IPS-NIHi7 (cell line): ENCODE measurements around the gene HSD17B3.
"Not testable (repeated sequence)": the region's sequence is repeated elsewhere in the genome, so short reads cannot be mapped to it uniquely, and the experiment has no call there.

Experiments used
- DNase-seq: peaks from one replicate; pipeline ENCODE4 v3.0.0; 2012; ENCODE audit warnings: mixed read lengths; ENCODE audit errors: extremely low spot score

Gene HSD17B3

GRCh38 chr9:96236337-96236736 is 65.6 kb downstream of the HSD17B3 start:
- not testable (repeated sequence) for DNase-seq

GRCh38 chr9:96232539-96233241 is 69.3 kb downstream of the HSD17B3 start:
- peak; percentile 77 for DNase-seq

DNA sequence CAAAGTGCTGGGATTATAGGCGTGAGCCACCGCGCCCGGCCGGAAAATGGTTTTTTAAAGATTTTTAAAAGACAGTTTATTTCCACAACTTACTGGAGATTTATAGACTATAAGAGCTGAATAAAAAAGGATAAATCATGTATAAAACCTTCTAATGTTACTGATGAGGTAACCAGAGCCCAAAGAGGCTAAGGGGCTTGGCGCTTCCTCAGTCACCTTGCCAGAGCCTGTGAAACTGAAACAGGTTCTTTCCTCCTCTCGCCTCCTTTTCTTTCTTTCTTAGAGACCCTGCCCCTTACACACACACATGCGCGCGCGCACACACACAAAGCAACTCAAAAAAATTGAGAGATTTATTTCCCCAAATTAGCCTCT is 69.8 kb downstream of the HSD17B3 start:
- DNase-seq, result no peak

- DNase-seq, result no peak
Measured at GRCh38 chr9:96230002-96230401, 72.0 kb downstream of the HSD17B3 start.

GRCh38 chr9:96222132-96222531 is 79.8 kb downstream of the HSD17B3 start:
- DNase-seq, result peak; percentile 71

DNA sequence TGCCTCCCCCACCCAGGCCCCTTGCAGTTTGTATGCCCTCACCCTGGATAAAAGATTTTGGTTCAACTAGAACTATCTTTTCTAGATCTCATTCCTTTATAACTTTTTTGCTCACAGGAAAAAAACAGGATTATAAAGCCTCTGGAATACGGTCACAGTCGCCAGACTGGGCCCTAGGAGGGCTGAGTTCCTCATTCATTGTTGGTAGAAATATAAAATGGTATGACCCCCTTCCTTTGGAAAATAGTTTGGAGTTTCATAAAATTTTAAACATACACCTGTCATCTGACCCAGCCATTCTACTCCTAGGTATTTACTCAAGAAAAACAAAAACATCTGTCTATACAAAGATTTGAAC is 82.1 kb downstream of the HSD17B3 start:
- no peak for DNase-seq

DNA sequence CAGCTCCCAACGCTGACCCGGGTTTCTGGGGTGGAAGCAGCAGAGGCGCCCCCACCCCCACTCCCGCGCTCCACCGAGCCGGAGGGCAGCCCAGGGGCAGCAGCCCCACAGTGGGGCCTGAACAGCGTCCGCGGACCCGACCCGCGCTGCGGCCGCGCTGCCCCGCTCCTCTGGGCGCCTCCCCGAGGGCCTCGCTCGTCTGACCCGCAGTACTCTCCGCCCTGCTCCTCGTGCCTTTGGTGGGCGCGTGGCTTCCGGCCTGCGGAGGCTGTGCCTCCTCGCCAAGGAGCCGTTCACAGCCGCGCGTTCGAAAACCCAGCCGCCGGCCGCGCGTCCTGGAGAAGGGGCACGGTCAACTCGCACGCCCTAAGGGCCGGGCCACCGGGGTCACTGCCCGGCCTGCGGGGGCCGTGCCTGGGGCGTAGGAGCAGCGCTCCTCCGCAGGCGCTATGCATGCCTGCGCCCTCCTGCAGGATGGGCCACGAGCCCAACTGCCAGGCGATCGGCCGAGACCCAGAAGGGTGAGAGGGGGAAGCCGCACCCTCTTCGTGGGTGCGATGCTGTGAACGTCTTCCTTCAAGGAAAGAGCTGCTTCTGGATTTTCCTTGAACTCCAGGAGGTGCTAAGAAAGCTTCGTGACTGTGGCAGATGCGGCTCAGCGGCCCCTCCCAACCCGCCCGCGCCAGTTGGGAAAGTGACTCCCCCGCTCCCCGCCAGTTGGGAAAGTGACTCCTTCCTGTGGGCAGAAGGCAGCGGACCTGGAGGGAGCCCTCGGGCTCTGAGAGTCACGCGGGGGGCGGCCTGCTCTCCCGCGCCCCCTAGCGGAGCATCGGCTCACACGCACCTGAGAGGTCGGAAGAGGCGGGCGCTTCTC is 82.7 kb downstream of the HSD17B3 start:
- DNase-seq, result peak; percentile 83

DNA sequence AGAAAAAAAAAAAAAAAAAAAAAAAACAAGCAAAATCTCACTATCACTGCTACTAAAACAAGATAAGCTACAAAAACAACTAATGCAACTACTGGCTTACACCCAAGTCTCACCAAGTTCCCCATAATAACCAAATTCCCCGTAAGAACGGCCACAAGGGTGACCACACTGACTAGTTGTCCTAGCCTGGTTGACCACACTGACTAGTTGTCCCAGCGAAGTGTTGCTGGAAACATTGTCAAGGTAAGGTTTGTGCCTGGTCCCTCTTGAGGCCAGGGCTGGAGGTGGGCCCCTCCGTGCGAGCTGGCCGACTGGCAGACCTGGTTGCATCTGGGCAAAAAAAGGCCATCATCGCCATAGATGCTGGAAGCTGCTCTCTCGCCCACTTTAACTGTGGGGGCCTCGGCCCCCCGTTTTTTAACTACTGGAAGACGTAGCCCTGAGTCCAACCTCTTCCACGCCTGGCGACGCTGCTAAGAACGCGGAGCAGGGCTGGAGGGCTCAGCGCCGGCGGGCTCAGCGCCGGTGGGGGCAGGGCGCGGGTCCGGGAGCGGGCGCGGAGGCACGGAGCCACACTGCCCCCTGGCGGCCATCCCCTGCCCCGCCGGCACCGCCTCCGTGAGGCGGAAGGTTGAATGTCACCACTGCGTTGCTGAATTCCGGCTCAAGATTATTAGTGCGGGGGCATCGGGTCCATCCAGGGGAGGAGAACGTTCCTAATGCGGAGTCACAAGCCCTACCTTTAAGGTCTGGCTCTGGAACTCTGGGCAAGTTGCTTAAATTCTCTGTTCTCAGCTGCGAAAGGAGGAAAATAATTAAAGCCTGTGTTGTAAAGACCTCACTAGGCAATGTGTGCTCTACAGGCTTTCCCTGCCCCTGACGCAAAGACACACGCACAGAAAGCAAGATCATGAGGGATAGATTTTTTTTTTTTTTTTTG is 84.0 kb downstream of the HSD17B3 start:
- peak; percentile 88 for DNase-seq

GRCh38 chr9:96217294-96217707 is 84.7 kb downstream of the HSD17B3 start:
- peak; percentile 36 for DNase-seq

DNA sequence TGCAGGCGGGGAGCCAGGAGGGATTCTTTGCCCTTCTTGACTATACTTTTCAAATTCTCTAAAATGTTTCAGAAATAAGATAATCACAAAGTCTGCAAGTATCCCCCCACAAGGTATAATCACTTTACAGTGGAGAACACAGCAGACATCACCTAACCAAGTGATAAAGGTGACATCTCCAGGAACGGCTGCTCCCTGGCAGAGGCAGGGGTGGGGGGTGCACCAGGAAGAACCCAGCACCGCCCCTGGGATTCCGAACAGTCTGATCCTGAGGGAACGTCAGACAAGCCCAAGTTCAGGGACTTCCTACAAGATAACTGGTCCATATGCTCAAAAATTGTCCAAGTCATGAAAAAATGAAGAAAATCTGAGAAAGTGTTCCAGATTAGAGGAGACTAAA is 85.4 kb downstream of the HSD17B3 start:
- no peak for DNase-seq

DNA sequence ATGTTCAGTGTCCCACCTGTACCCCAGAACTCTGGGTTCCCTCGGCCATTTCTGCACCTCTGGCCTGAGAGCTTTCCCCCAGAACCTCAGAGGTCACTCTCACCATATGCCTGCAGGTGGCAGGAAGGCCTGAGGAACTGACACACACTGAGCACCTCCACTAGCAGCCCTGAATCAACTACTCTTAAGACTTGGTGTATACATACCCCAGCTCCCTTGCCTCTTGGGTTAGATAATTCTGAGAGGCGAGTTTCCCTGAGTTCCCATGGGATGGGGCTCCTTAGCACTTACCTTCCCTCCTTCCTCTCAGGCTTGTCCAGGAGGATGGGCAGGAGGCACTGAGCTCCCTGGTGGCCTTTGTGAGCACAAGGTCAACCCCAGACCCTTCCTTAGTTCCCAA is 86.1 kb downstream of the HSD17B3 start:
- no peak for DNase-seq

GRCh38 chr9:96214635-96215034 is 87.3 kb downstream of the HSD17B3 start:
- no peak for DNase-seq

DNA sequence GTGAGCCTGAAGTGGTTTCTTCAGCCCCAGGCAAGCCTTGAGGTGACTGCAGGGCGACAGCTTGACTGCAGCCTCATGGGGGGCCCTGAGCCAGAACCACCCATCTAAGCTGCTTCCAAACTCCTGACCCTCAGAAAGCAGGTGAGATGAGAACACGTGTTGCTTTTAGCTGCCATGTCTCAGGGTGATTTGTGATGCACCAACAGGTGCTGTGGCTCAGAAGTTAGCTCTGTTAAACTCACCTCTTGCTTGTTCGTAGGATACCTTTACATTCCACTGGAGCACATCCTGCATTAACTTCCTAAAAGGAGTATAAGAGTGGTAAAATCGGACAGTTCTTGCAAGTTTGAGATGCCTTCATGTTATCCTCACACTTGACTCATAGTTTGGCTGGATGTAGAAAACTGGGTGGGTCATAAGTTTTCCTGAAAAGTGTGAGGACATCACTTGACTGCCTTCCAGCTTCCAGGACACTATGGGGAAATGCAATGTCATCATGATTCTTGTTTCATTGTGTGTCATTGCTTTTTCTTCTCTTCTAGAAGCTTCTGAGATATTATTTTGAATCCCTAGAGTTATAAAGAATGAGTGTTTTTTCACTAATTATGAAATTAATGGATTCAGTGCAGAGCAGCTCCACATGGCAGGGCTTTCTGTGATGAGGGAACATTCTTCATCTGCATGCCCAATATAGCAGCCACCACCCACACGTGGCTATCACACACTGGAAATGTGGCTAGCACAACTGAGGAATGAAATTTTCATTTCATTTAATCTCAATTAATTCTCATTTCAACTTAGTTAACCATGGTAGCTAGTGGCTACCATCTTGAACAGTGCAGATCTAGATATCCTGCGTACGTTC is 92.3 kb downstream of the HSD17B3 start:
- DNase-seq, result no peak

- DNase-seq, result no peak
Measured at GRCh38 chr9:96206156-96206751, 95.7 kb downstream of the HSD17B3 start.

GRCh38 chr9:96204853-96205252 is 97.1 kb downstream of the HSD17B3 start:
- no peak for DNase-seq

- no peak for DNase-seq
Measured at GRCh38 chr9:96203867-96204501, 98.0 kb downstream of the HSD17B3 start.

GRCh38 chr9:96202971-96203780 is 98.8 kb downstream of the HSD17B3 start:
- DNase-seq, result no peak

DNA sequence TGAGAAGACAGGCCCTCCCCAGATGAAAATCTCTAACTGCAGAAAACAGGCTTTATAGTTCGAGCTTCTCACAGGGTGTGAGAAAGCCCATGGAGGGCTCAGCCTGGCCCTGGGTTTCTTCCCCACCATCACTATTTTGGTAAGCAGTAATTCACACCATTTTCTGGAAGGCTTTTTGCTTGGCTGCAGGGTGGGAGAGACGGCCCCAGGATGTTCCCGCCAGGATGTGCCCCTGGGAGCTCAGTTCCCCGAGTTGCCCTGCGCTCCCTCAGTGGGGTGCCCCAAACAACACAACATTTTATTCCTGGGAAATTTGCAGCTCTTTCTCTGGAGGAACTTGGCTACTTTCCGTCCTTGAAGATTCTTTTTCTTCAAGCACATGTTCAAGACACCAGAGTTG is 100.8 kb downstream of the HSD17B3 start:
- DNase-seq, result no peak

GRCh38 chr9:96199006-96199405 is 103.0 kb downstream of the HSD17B3 start:
- no peak for DNase-seq
